Stimulated activated CD8-positive, alpha-beta memory T cell treated with anti-CD3 and anti-CD28 coated beads, Interleukin-7, amount 100 ng/mL, for 1 hour (primary cell): ENCODE results near the gene RASL11B.

ENCODE experiments used
- DNase-seq, 2 donors: peaks; one replicate each; pipeline ENCODE4 v3.0.0-alpha.2; 2020; ENCODE audit warnings: low read depth in 2 of 2

RASL11B gene

GRCh38 chr4:52874948-52875347 lies 12.8 kb downstream of the RASL11B start:
- DNase-seq: no peak

- no peak for DNase-seq
Observed at GRCh38 chr4:52876069-52876468, 14.0 kb downstream of the RASL11B start.

- DNase-seq: no peak
Observed at GRCh38 chr4:52877036-52877435, 14.9 kb downstream of the RASL11B start.

GRCh38 chr4:52877694-52878093 lies 15.6 kb downstream of the RASL11B start:
- no peak for DNase-seq

GRCh38 chr4:52879471-52879870 lies 17.4 kb downstream of the RASL11B start:
- DNase-seq: no peak

- DNase-seq: no peak
Observed at GRCh38 chr4:52880994-52881393, 18.9 kb downstream of the RASL11B start.

- no peak for DNase-seq
Observed at GRCh38 chr4:52883183-52883621, 21.1 kb downstream of the RASL11B start.

- no peak for DNase-seq
Observed at GRCh38 chr4:52883707-52884669, 21.9 kb downstream of the RASL11B start.

GRCh38 chr4:52884994-52885393 lies 22.9 kb downstream of the RASL11B start:
- DNase-seq: no peak

GRCh38 chr4:52889354-52889753 lies 27.2 kb downstream of the RASL11B start:
- no peak for DNase-seq

GRCh38 chr4:52889778-52890520 lies 27.8 kb downstream of the RASL11B start:
- DNase-seq: no peak

- DNase-seq: no peak
Observed at GRCh38 chr4:52890521-52890791, 28.3 kb downstream of the RASL11B start.

- DNase-seq: no peak
Observed at GRCh38 chr4:52891743-52892142, 29.6 kb downstream of the RASL11B start.

- DNase-seq: no peak
Observed at GRCh38 chr4:52892880-52893279, 30.8 kb downstream of the RASL11B start.

GRCh38 chr4:52894443-52894842 lies 32.3 kb downstream of the RASL11B start:
- no peak for DNase-seq

- no peak for DNase-seq
Observed at GRCh38 chr4:52903273-52903672, 41.2 kb downstream of the RASL11B start.

GRCh38 chr4:52904421-52904820 lies 42.3 kb downstream of the RASL11B start:
- no peak for DNase-seq

- no peak for DNase-seq
Observed at GRCh38 chr4:52907510-52907909, 45.4 kb downstream of the RASL11B start.

- DNase-seq: no peak
Observed at GRCh38 chr4:52910115-52910514, 48.0 kb downstream of the RASL11B start.

GRCh38 chr4:52911684-52912294 lies 49.7 kb downstream of the RASL11B start:
- peak; percentile 15 to 43 for DNase-seq

- DNase-seq: no peak
Observed at GRCh38 chr4:52912608-52913007, 50.5 kb downstream of the RASL11B start.

- no peak for DNase-seq
Observed at GRCh38 chr4:52914051-52914605, 52.0 kb downstream of the RASL11B start.
